ENCODE results near the gene GTPBP4.
"Not testable (repeated sequence)": the region's sequence is repeated elsewhere in the genome, so short reads cannot be mapped to it uniquely, and the experiment has no call there.

GTPBP4 gene

GRCh38 chr10:992871-993270, 4.6 kb downstream of the GTPBP4 start:
- no peak for DNase-seq

- DNase-seq, result no peak
Observed at GRCh38 chr10:994836-995558, 6.8 kb downstream of the GTPBP4 start.

- DNase-seq, result no peak
Observed at GRCh38 chr10:995559-995926, 7.3 kb downstream of the GTPBP4 start.

- DNase-seq, result no peak
Observed at GRCh38 chr10:996031-996430, 7.8 kb downstream of the GTPBP4 start.

GRCh38 chr10:997266-998022, 9.2 kb downstream of the GTPBP4 start:
- DNase-seq, result no peak

GRCh38 chr10:1002425-1003006, 14.3 kb downstream of the GTPBP4 start:
- no peak for DNase-seq

- no peak for DNase-seq
Observed at GRCh38 chr10:1003884-1004670, 15.8 kb downstream of the GTPBP4 start.

GRCh38 chr10:1006573-1006972, 18.3 kb downstream of the GTPBP4 start:
- DNase-seq, result no peak

- no peak for DNase-seq
Observed at GRCh38 chr10:1007583-1007982, 19.3 kb downstream of the GTPBP4 start.

- no peak for DNase-seq
Observed at GRCh38 chr10:1009071-1009494, 20.8 kb downstream of the GTPBP4 start.

- DNase-seq, result not testable (repeated sequence)
Observed at GRCh38 chr10:1009947-1010346, 21.7 kb downstream of the GTPBP4 start.

- no peak for DNase-seq
Observed at GRCh38 chr10:1010703-1011102, 22.5 kb downstream of the GTPBP4 start.

GRCh38 chr10:1011696-1012095, 23.5 kb downstream of the GTPBP4 start:
- DNase-seq, result no peak

GRCh38 chr10:1015688-1016087, 27.5 kb downstream of the GTPBP4 start:
- DNase-seq, result no peak

- no peak for DNase-seq
Observed at GRCh38 chr10:1019362-1019761, 31.1 kb downstream of the GTPBP4 start.

GRCh38 chr10:1020460-1020859, 32.2 kb downstream of the GTPBP4 start:
- no peak for DNase-seq

- DNase-seq, result no peak
Observed at GRCh38 chr10:1020958-1021357, 32.7 kb downstream of the GTPBP4 start.

GRCh38 chr10:1022413-1022812, 34.2 kb downstream of the GTPBP4 start:
- no peak for DNase-seq

- DNase-seq, result no peak
Observed at GRCh38 chr10:1024103-1024502, 35.9 kb downstream of the GTPBP4 start.

- no peak for DNase-seq
Observed at GRCh38 chr10:1025683-1026082, 37.4 kb downstream of the GTPBP4 start, which contains the start of gene IDI2. Gene IDI2, minus strand, starts transcription at chr10:1025859. Its CDS starts 1,136 bp downstream, at chr10:1024723.

- DNase-seq, result no peak
Observed at GRCh38 chr10:1026578-1026977, 38.3 kb downstream of the GTPBP4 start.

- DNase-seq, result no peak
Observed at GRCh38 chr10:1029838-1030237, 41.6 kb downstream of the GTPBP4 start.

GRCh38 chr10:1033601-1034000, 45.4 kb downstream of the GTPBP4 start:
- DNase-seq, result no peak

Data from fibroblast of skin of right quadriceps (primary cell).